SHP77 treated with DMSO at 0.1 percent for 48 hours (cell line): ENCODE data around the gene KCNQ5.
A peak's percentile ranks its signal among the peaks of the same experiment; 100 is the strongest.
"Not testable (repeated sequence)": the region's sequence is repeated elsewhere in the genome, so short reads cannot be mapped to it uniquely, and the experiment has no call there.

Source experiments
- DNase-seq: peaks from one replicate; lab custom pipeline; 2025; lab: John Stamatoyannopoulos, UW

Gene KCNQ5

GRCh38 chr6:73180763-73181619 lies 559.1 kb downstream of the KCNQ5 start:
- peak; percentile 57 for DNase-seq

- DNase-seq, result no peak
Observed at GRCh38 chr6:73182021-73182607, 560.2 kb downstream of the KCNQ5 start.

- not testable (repeated sequence) for DNase-seq
Observed at GRCh38 chr6:73193302-73193701, 571.4 kb downstream of the KCNQ5 start.

GRCh38 chr6:73194744-73195143 lies 572.9 kb downstream of the KCNQ5 start:
- DNase-seq, result no peak

GRCh38 chr6:73200247-73200646 lies 578.4 kb downstream of the KCNQ5 start:
- DNase-seq, result no peak

- no peak for DNase-seq
Observed at GRCh38 chr6:73200735-73201134, 578.9 kb downstream of the KCNQ5 start.

- DNase-seq, result no peak
Observed at GRCh38 chr6:73203098-73203497, 581.2 kb downstream of the KCNQ5 start.

- DNase-seq, result no peak
Observed at GRCh38 chr6:73204252-73204651, 582.4 kb downstream of the KCNQ5 start.

- no peak for DNase-seq
Observed at GRCh38 chr6:73207221-73207837, 585.5 kb downstream of the KCNQ5 start.

GRCh38 chr6:73209117-73209516 lies 587.3 kb downstream of the KCNQ5 start:
- DNase-seq, result no peak

- no peak for DNase-seq
Observed at GRCh38 chr6:73216859-73217258, 595.0 kb downstream of the KCNQ5 start.

GRCh38 chr6:73225396-73225795 lies 603.5 kb downstream of the KCNQ5 start, which contains the start of gene KHDC1L:
Gene KHDC1L, minus strand, starts transcription at chr6:73225496. Its CDS starts 88 bp downstream, at chr6:73225408.
- DNase-seq, result no peak

- no peak for DNase-seq
Observed at GRCh38 chr6:73227606-73228255, 605.9 kb downstream of the KCNQ5 start.

GRCh38 chr6:73231986-73232391 lies 610.1 kb downstream of the KCNQ5 start:
- DNase-seq, result no peak

GRCh38 chr6:73233048-73233447 lies 611.2 kb downstream of the KCNQ5 start:
- DNase-seq, result no peak

GRCh38 chr6:73233971-73234370 lies 612.1 kb downstream of the KCNQ5 start:
- DNase-seq, result not testable (repeated sequence)

GRCh38 chr6:73234733-73235132 lies 612.9 kb downstream of the KCNQ5 start:
- DNase-seq, result no peak

GRCh38 chr6:73236144-73236750 lies 614.4 kb downstream of the KCNQ5 start:
- DNase-seq, result no peak

GRCh38 chr6:73240730-73241129 lies 618.9 kb downstream of the KCNQ5 start:
- DNase-seq, result no peak

- no peak for DNase-seq
Observed at GRCh38 chr6:73242001-73242400, 620.1 kb downstream of the KCNQ5 start.
